GM18907 (cell line): ENCODE measurements around the gene RNF150.
A peak's percentile ranks its signal among the peaks of the same experiment; 100 is the strongest.

Experiments used
- ATAC-seq: cut with Tn5 transposase; IDR thresholded peaks from one replicate; pipeline ENCODE4 v1.9.1; 2021; ENCODE audit warnings: mild to moderate bottlenecking, moderate library complexity; ENCODE audit not compliant: unreplicated experiment

The RNF150 gene

GRCh38 chr4:140870427-140870826 lies 262.8 kb downstream of the RNF150 start:
- ATAC-seq = no peak

- no peak for ATAC-seq
Observed at GRCh38 chr4:140869446-140869845, 263.8 kb downstream of the RNF150 start.

- ATAC-seq = no peak
Observed at GRCh38 chr4:140867356-140867755, 265.9 kb downstream of the RNF150 start.

GRCh38 chr4:140866492-140867005 lies 266.7 kb downstream of the RNF150 start:
- no peak for ATAC-seq

- ATAC-seq = no peak
Observed at GRCh38 chr4:140865253-140866217, 267.7 kb downstream of the RNF150 start.

GRCh38 chr4:140863197-140863596 lies 270.1 kb downstream of the RNF150 start:
- ATAC-seq = no peak

GRCh38 chr4:140862177-140862442 lies 271.2 kb downstream of the RNF150 start:
- no peak for ATAC-seq

- ATAC-seq = peak; percentile 70
Observed at GRCh38 chr4:140861359-140862176, 271.7 kb downstream of the RNF150 start.

- no peak for ATAC-seq
Observed at GRCh38 chr4:140858897-140859296, 274.4 kb downstream of the RNF150 start.

GRCh38 chr4:140857111-140857510 lies 276.2 kb downstream of the RNF150 start:
- ATAC-seq = no peak

GRCh38 chr4:140856621-140857062 lies 276.6 kb downstream of the RNF150 start:
- ATAC-seq = no peak

GRCh38 chr4:140854168-140854567 lies 279.1 kb downstream of the RNF150 start:
- ATAC-seq = no peak

- ATAC-seq = no peak
Observed at GRCh38 chr4:140851804-140852203, 281.5 kb downstream of the RNF150 start.

- peak; percentile 89 for ATAC-seq
Observed at GRCh38 chr4:140851032-140851636, 282.1 kb downstream of the RNF150 start.

- ATAC-seq = no peak
Observed at GRCh38 chr4:140849526-140849925, 283.7 kb downstream of the RNF150 start.

GRCh38 chr4:140846736-140847135 lies 286.5 kb downstream of the RNF150 start:
- ATAC-seq = no peak

GRCh38 chr4:140844061-140844460 lies 289.2 kb downstream of the RNF150 start:
- no peak for ATAC-seq

- ATAC-seq = no peak
Observed at GRCh38 chr4:140841186-140841585, 292.1 kb downstream of the RNF150 start.

- no peak for ATAC-seq
Observed at GRCh38 chr4:140839888-140840790, 293.1 kb downstream of the RNF150 start.

GRCh38 chr4:140839406-140839805 lies 293.9 kb downstream of the RNF150 start:
- no peak for ATAC-seq
